GM19372 (cell line): ENCODE results near the gene CAB39.

Source experiments
- ATAC-seq: cut with Tn5 transposase; IDR thresholded peaks from one replicate; pipeline ENCODE4 v1.9.1; 2021; ENCODE audit warnings: mild to moderate bottlenecking, low read depth, moderate library complexity; ENCODE audit not compliant: unreplicated experiment

CAB39 gene

DNA sequence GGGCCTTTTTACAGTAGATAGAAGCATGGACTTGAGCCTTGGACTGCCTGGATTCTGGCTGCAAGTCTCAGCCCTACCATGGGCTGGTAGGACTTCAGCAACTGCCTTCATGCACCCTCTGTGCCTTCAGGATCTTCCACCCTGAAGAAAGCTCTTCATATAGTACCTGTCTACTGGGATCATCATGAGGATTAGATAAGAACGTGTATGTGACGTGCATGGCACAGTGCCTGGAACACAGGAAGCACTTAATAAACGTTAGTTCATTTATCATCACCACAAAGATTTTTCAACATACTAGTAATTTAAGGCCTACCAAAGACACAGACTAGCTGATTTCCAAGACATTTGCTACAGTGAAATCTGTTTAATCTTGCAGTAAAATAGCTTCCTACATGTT lies 98.9 kb downstream of the CAB39 start:
- no peak for ATAC-seq

DNA sequence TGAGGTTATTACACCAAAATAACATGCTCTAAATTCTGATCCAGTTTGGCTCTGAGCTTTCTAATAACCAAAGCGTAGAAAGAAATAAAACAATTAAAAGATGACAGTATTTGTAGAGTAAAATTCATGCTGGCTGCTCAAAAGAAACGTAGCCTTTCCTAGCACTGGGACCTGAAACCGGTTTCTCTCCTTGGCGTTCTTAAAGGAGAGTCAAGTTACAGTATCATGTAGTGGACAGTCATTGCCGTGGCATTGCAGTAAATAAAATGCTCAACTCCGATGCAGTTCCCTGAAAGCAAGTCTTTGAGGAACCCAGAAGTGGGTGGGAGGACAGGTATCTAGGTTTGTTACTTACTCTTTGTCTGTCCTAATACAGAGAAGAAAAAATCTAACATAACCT lies 99.4 kb downstream of the CAB39 start:
- no peak for ATAC-seq

DNA sequence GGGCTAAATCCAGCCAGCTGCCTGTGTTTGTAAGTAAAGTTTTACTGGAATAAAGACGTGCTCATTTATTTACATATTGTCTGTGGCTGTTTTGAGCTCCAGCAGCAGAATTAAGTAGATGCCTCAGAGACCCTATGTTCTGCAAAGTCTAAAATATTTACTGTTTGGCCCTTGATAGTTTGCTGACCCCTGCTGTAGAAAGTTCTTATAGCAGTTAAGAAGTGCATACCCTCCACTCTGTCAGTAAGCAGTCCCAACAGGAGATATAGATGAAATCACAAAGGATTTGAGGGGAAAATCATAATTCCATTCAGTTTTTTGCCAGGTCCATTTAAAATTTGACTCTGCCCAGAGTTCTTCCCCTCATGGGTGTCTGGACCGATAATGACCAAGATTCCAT lies 102.0 kb downstream of the CAB39 start:
- ATAC-seq, result no peak

DNA sequence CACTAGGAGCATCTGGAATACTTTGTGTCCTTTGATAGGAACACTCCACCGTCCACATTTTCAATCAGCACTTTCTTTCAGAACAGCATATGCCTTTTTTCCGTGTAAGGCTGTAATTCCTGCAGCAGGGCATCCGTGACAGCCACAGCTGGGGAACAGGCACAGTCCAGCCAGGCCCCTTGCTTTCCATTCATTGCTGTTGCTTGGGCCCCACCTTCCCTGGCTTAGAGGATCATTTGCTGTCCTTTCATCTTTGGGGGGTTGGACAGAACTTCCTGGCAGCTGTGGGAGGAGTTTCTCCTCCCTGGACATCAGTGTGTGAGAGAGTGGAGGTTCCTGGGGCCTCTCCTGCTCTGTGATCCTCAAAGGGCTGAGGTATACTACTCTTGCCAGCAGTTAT lies 102.4 kb downstream of the CAB39 start:
- ATAC-seq, result no peak

DNA sequence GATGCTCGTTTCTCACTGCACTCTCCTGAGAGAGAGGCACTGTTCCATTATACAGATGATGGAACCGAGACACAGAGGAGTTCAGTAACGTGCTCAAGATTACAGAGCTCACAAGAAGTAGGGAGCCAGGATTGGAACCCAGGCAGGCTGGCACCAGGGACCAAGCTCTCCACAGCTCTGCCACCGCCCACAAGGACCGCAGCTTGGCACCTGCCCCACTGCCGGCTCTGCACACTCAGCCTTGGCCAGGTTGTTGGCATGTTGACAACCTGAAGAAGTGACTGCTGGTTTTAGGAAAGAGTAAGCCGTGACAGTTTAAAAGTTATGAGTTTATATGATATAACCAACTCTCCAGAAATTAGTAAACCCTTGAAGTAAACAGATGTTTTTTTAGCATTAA lies 104.1 kb downstream of the CAB39 start:
- ATAC-seq, result no peak

DNA sequence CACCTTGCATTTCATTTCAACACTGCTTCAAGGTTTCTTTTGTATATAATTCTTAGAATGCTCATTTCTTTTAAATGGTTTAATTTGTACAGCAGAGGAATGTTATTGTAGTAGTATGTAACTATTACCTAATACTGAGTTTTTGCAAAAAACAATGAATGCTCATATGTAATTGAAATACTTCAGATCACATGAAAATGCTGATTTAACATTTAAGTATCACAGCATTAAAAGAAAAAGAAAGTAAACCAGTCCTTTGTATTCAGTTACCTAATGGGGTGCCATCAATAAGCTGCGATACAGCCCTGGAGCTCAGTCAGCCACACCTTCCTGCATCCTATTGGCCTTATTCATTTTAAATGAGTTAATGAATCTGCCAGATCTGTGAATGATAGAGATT lies 106.8 kb downstream of the CAB39 start:
- no peak for ATAC-seq

DNA sequence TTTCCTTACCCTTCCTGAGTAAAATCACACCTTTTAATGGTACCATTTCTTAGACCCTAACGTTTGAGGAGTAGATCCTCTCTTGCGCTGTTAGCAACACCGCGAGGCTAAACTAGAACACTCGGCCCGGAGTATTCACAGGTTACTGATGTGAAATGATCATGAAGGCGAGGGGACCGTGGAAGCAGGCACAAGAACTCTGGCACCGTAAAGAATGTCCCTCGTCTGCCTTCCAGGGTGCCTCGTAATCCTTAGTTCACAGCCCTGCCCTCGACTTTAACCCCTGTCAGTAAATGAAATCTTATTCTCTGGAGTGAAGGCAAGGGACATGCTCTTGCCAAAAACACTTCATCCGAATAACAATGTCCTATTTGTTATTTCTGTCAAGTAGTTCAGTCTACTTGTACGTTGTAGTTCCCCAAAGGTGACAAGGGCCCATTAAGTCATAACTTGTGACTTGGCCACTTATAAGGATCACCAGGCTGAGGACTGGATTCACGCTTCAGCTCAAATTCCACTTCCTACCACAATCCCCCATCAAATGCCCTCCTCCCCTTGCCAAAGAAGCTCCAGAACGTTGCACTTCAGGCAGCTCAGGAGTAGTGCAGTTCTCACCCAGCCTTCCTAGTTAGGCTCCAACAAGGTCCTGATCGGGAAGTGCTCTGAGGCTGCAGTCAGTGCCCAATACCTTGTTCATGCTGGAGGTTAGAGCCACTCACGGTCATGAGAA lies 108.8 kb downstream of the CAB39 start:
- ATAC-seq, result no peak

DNA sequence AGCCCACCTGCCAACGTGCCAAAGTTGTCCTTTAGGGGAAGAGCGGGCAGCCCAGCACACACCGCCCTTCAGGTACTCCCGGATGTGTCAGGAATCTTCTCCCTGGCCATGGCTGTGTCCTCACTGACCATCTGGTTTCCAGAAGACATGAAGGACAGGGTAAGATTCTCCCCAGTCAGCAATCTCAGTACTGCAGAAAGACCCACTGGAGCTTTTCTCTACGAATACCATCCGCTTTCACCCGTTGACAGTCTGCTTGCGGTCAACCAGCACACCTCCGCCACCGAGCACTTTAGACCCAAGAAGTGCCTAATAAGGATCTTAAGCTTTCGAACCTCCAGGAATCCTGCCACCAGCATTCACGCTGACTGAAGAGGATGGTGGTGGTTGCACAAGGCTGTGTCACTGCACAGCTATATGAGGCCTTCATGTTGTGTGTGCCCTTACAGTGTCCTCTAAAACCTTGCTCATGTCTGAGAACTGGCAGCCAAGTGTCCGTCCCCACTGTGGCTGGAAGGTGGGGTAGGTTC lies 109.4 kb downstream of the CAB39 start:
- no peak for ATAC-seq

DNA sequence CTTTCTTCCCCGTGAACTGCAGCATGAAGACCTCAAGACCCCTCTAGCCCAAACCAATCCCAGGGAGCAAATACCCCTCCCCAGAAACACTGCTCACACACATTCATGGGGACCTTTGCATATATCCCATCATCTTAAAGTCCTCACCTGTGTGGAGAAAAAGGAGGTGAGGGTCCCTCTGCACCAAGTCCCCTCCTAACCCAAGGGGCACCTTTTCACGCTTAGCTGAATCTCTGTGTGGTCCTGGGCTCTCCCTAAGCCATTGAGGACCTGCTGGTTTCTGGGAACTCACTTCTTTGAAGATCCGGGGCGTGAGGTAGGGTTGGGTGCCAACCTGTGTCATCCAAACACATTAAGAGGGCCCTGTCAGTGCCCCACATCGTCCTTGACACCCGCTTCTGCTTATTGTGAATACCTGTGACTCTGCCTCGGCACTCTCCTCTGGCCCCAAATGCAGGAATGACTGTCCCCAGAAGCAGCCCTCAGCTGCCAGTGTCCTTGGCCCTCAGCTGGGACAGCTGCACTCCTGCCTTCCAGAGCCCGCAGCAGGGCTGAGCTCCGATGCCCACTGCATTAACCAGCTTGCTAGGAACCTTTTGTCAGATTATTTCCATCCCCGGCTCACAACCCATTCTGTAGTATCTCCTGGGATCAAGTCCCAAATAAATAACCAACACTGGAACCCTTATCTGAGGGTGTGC lies 110.8 kb downstream of the CAB39 start:
- ATAC-seq, result no peak

DNA sequence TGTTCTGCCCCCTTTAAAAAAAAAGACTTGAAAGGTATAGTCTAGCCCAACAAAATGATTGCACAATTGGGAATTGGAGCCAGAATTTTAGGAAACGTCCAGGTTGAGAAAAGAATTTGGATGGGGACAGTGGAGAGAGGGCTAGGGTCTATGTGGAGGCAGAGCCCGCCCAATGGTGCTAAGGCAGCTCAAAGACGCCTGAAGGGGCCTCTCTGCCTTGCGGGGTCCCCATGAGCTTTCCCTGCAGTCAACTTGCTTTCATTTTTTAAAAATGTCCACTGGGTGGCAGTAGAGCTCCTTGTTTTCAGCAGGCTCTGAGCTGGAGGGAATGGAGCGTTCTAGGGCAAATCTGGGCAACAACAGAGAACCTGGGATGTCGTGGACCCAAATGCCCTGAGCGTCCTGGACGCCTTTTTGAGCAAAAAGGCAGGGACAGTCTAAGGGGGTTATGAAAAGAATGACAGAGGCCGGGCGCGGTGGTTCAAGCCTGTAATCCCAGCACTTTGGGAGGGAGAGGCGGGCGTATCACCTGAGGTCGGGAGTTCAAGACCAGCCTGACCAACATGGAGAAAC lies 111.8 kb downstream of the CAB39 start:
- peak; percentile 65 for ATAC-seq

DNA sequence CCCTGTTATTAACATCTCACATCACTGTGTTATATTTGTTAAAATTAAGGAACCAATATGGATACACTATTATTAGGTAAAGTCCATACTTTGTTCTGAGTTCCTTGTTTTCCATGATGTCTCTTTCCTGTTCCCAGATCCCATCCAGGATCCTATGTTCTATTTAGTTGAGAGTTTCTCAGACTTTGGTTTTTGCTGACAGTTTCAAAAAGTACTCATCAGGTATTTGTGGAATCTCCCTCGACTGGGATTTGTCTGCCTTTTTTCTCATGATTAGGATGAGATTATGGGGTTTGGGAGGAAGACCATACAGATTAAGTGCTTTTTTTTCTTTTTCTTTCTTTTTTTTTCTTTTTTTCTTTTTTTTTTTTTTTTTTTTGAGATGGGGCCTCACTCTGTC lies 112.7 kb downstream of the CAB39 start:
- no peak for ATAC-seq

DNA sequence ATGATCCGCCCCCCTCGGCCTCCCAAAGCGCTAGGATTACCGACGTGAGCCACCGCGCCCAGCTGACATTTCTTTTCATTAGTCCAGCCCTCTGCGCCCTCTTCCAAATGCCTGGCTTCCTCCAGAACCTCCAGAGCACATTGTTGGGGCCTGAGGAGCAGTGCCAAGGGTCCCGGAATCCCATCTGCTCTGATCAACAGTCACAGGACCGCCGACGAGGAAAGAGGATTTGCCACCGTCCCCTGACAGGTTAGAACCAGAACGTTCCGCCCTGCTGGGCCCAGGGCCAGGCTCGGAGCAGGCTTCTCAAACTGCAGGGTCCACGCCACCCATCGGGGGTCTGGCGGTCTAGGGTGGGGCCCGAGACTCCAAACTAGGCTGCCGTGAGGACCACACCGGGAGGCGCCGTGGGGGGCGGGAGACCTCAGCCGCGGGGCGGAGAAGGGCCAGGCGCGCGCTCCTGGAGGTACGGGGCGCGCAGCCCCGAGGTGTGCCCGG lies 115.2 kb downstream of the CAB39 start:
- no peak for ATAC-seq

DNA sequence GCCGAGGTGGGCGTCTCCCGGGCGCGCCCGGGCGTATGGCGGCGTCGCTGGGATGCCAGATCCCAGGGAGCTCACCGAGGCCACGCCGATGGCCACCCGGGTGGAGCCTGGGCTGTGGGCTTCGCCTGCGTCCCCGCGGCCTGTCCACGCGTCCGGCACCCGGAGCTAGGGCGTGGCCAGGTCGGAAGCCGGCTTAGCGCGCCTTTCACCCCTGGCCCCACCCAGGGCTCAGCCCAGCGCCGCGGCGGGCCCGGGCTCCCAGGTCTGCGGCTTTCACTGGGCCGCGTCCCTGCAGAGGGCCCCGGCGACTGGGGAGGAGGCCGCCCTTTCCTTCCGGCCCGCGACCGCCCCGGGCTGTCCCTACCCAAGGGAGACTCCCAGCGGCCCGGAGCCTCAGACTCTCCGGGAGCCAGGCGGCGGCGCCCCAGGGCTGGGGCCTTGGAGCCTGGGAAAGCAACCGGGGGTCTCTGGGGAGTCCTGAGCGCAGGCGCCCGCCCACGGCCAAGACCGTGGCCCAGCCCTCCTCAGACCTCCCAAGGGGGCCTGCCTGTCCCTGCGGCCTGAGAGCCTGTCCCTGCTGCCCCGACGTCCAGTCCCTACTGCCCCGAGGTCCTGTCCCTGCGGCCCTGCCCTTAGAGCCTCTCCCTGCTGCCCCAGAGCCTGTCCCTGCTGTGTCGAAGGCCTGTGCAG lies 115.8 kb downstream of the CAB39 start:
- ATAC-seq, result no peak

DNA sequence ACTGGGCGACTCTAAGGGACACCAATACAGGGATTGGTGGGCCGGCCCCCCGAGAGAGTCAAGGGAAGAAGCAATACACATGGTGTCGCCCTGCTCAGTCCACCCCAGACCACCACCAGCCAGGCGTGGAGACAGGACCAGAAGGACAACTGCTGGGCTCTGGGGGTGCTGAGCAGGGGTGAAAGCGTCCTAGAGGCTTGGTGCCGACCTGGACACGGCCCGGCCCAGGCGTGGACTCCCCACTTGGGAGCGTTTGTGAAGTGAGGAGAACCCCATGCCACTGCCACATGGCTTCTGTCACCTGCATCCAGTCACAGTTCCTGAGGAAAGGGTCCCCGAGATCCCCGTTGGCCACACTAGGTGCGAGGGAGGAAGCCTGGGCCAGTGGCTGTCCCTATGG lies 116.7 kb downstream of the CAB39 start:
- no peak for ATAC-seq

DNA sequence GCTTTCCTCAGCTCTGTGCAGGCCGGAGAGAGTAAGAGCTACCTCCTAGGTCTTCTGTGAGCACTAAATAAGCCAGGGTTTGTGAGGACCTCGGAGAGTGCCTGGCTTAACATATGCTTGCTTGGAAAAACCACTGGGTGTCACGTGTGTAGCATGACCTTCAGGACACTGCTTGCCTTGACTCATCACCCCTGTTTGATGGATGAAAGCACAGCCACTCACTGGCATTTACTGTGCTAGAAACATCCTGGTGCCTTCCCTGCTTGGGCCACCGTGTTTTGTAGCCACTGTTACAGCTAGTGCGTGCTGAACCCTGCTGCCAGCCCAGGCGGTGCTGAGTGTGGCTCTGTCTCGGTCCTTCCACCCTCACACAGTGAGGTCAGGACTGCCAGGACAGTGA lies 117.3 kb downstream of the CAB39 start:
- ATAC-seq, result no peak

DNA sequence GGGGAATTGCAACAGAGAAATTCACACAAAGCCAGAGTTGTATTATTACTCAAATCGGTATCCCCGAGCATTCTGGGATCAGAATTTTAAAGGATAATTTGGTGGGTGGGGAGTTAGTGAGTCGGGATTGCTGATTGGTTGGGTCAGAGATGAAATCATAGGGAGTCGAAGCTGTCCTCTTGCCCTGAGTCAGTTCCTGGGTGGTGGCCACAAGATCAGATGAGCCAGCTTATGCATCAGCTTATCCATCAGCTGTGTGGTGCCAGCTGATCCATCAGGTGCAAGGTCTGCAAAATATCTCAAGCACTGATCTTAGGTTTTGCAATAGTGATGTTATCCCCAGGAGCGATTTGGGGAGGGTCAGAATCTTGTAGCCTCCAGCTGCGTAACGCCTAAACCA lies 117.8 kb downstream of the CAB39 start:
- ATAC-seq, result no peak

DNA sequence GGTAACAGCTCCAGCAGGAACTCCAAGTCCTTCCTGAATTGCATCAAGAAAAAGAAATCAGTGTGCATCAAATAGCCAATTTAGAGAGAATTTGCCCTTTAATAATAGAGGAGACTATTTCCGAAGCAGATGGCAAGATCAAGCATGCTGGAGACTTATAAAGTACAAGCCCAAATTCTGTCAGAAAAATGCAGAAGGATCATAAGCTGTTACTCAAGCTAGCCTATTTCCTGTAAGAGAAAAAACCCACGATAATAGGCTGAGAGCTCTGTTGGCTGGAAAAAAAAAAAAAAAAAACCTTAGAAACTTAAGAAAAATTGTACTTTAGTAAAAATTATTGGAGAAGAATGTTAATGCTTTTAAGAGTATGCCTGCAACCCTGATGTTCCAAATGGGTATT lies 127.7 kb downstream of the CAB39 start:
- ATAC-seq, result no peak

DNA sequence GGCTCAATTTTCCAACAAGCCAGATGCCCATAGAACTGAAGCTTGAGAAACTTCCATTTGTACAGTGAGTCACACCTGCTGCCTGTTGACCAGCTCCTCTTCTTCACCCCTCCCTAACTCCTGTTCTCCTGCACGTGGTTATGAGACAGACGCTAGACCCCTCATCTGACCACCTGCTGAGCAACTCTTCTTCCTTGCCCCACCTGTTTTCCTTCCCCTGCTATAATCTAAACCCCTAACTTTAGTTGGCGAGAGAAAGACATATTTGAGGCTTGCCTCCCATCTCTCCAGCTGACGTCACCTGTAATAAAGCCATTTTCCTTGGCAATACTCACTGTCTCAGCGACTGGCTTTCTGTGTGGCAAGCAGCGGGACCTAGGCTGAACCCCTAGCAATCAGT lies 129.8 kb downstream of the CAB39 start:
- no peak for ATAC-seq

DNA sequence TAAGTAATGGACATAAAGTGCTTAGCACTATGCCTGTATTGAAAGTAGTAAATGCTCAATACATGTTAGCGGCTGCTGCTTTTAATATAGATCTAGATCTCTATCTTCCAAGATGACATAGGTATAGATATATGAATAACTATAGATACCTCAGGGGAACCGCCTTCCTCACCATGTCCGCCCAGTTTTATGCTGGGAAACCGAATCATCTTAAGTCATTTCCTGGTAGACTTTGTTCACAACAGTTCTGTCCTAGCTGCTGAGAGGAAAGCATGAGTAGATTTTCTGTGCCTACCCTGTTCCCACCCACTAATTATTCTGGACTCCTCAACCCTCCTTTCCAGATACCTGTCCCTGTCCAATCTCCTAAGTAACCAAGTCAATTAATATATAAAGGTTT lies 130.5 kb downstream of the CAB39 start:
- ATAC-seq, result no peak

DNA sequence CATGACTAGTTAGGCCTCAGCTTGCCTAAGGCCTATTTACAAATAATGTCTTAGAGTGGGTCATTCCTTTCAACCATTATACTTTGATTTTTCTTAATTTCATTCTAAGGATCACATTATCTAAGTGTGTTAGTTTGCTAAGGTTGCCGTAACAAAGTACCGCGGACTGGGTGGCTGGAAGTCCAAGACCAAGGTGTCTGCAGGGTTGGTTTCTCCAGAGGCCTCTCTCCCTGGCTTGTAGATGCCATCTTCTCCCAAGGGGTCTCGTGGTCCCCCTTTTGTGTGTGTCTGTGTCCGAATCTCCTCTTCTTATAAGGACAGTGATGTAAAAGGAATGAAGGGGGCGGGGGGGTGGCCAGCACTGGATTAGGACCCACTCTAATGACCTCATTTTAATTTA lies 133.7 kb downstream of the CAB39 start:
- ATAC-seq, result no peak

DNA sequence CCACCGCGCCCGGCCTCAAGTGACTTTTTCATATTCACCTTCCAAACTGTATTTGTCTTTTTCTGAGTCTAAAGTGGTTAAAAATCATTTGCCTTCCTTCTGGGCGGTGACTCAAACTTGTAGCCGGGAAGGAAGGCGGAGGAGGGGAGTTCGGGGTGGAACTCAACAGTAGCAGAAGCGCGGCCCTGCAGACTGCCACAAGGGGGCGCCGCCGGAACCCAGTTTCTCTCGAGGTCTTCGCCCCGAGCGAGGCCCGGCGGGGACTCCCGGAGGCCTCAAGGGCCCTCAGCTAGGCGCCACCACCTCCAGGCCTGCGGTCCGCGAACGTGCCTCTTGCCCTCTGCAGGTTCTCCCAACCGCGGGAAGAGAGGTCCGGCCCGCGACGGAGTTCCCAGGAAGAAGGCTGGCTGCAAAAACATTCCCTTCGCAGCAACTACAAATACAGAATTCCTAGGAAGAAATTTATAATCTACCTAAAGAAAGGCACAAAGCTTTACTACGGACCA lies 135.3 kb downstream of the CAB39 start:
- peak; percentile 75 for ATAC-seq
